HCT116 (cell line): ENCODE results near the gene GINS3. TPM values are rescaled to one million over a fixed set of nuclear protein-coding genes. Genes with fewer than 3 reads are reported as not detected.

ENCODE experiments used
- ATAC-seq: fragments of 200-7000 bp; cut with Tn5 transposase; 2 replicates; pipeline ENCODE4 v1.9.1; 2020; ENCODE audit warnings: mild to moderate bottlenecking, moderate library complexity
- BruUV-seq: library from RNA; stranded (reverse); fragments of 400-500 nt; replicated peaks from 2 replicates; lab custom pipeline; 2021; lab: Mats Ljungman, UMichigan
- CTCF ChIA-PET: fragments of 300-600 bp; sonication (Branson Sonifier 250); formaldehyde crosslinking; loops from one replicate; lab custom pipeline; 2021; ENCODE audit warnings: antibody characterized with exemption; lab: Charles Lee
- POLR2A ChIA-PET: fragments of 300-600, 350-600 bp; sonication (Branson Sonifier 250); formaldehyde crosslinking; loops from one replicate; lab custom pipeline; 2021; ENCODE audit warnings: antibody characterized with exemption; lab: Charles Lee
- RAD21 ChIA-PET, 2 experiments: fragments of 300-600 bp; sonication (Branson Sonifier 250); formaldehyde crosslinking; loops; one replicate each; lab custom pipeline; 2023; ENCODE audit warnings: low total read pairs in 2 of 2; ENCODE audit not compliant: uncharacterized antibody in 2 of 2, unreplicated experiment in 2 of 2, low non-redundant PET in 1 of 2; lab: Charles Lee
- DNase-seq: peaks from one replicate; pipeline ENCODE4 v3.0.0-alpha.2; 2010; ENCODE audit warnings: low read depth, low spot score
- H2AFZ ChIP-seq: fragments of 200-600 bp; shearing (Covaris generic), sonication (generic); 2 replicates; pipeline ENCODE4 v1.6.1; 2017; ENCODE audit warnings: low read depth, mixed run types, mixed read lengths, antibody characterized with exemption, low read length; ENCODE audit not compliant: poor library complexity, severe bottlenecking
- H3K27ac ChIP-seq: 2 replicates; pipeline ENCODE4 v1.5.1; 2012; ENCODE audit warnings: low read depth, low read length
- H3K27me3 ChIP-seq: fragments of 200-600 bp; sonication (generic); 2 replicates; pipeline ENCODE4 v1.6.1; 2016; ENCODE audit warnings: mixed run types, low read length, mixed read lengths; ENCODE audit not compliant: insufficient read depth
- H3K36me3 ChIP-seq, 2 experiments: fragments of 200-500 bp in 1 of 2; fragments of 200-600 bp in 1 of 2; sonication (Bioruptor generic) in 1 of 2; sonication (generic) in 1 of 2; 2 replicates each; pipeline versions ENCODE4 v1.5.1 to v1.6.1; 2014 to 2016; ENCODE audit warnings: low read length in 2 of 2, inconsistent platforms in 1 of 2, mixed read lengths in 1 of 2, mixed run types in 1 of 2; ENCODE audit not compliant: insufficient read depth in 2 of 2, control insufficient read depth in 1 of 2
- H3K4me1 ChIP-seq, 2 experiments: fragments of 200-600 bp in 1 of 2; sonication (generic) in 1 of 2; 2 replicates each; pipeline versions ENCODE4 v1.5.1 to v1.6.1; 2012 to 2017; ENCODE audit warnings: low read length in 2 of 2, inconsistent platforms in 1 of 2, mild to moderate bottlenecking in 1 of 2, mixed read lengths in 1 of 2, mixed run types in 1 of 2, moderate library complexity in 1 of 2; ENCODE audit not compliant: insufficient read depth in 2 of 2, control insufficient read depth in 1 of 2
- H3K4me2 ChIP-seq: fragments of 200-600 bp; sonication (generic); 2 replicates; pipeline ENCODE4 v1.6.1; 2017; ENCODE audit warnings: mixed run types, low read length, mixed read lengths
- H3K4me3 ChIP-seq, 2 experiments: fragments of 200-600 bp in 1 of 2; sonication (generic) in 1 of 2; replicated peaks in 1 of 2; 2 replicates each; pipeline ENCODE4 v1.5.1; 2011 to 2016; ENCODE audit warnings: low read length in 2 of 2, control low read depth in 1 of 2, low read depth in 1 of 2, mild to moderate bottlenecking in 1 of 2, mixed read lengths in 1 of 2, mixed run types in 1 of 2
- H3K79me2 ChIP-seq: fragments of 200-600 bp; sonication (generic); 2 replicates; pipeline ENCODE4 v1.6.1; 2017; ENCODE audit warnings: mild to moderate bottlenecking, mixed run types, low read length, moderate library complexity, mixed read lengths; ENCODE audit not compliant: insufficient read depth
- H3K9ac ChIP-seq: fragments of 200-600 bp; sonication (generic); 2 replicates; pipeline ENCODE4 v1.6.1; 2016; ENCODE audit warnings: low read length, mixed read lengths
- H3K9me2 ChIP-seq: fragments of 200-600 bp; sonication (generic), shearing (Covaris generic); 2 replicates; pipeline ENCODE4 v1.6.1; 2017; ENCODE audit warnings: mixed run types, mild to moderate bottlenecking, moderate library complexity; ENCODE audit not compliant: insufficient read depth
- H3K9me3 ChIP-seq, 2 experiments: fragments of 200-500 bp in 1 of 2; fragments of 200-600 bp in 1 of 2; sonication (Bioruptor generic) in 1 of 2; sonication (generic) in 1 of 2; 2 replicates each; pipeline ENCODE4 v1.6.1; 2014 to 2017; ENCODE audit warnings: low read length in 2 of 2, mixed read lengths in 2 of 2, inconsistent platforms in 1 of 2, low read depth in 1 of 2, mild to moderate bottlenecking in 1 of 2, mixed run types in 1 of 2, moderate library complexity in 1 of 2; ENCODE audit not compliant: control insufficient read depth in 1 of 2, insufficient read depth in 1 of 2
- H4K20me1 ChIP-seq: fragments of 200-600 bp; sonication (generic), shearing (Covaris generic); 2 replicates; pipeline ENCODE4 v1.6.1; 2017; ENCODE audit warnings: mixed run types, mild to moderate bottlenecking, moderate library complexity; ENCODE audit not compliant: insufficient read depth
- CBX3 ChIP-seq: IDR thresholded peaks from 2 replicates; pipeline ENCODE4 v1.6.1; 2012; ENCODE audit warnings: low read depth
- CEBPB ChIP-seq: IDR thresholded peaks from 2 replicates; pipeline ENCODE4 v1.6.1; 2012; ENCODE audit warnings: low read depth
- SRF ChIP-seq: IDR thresholded peaks from 2 replicates; pipeline ENCODE4 v1.6.1; 2012; ENCODE audit warnings: low read depth
- intact Hi-C: fragments of 100-400 bp; cut with micrococcal nuclease; formaldehyde crosslinking; loops from 2 replicates; pipeline ENCODE4 v1.10.0; 2022
- total RNA-seq: library from RNA; stranded (reverse); gene quantifications from one replicate; pipeline ENCODE4 v1.2.1, GENCODE V29; 2021; ENCODE audit not compliant: unreplicated experiment
- TF ChIP-seq, protein P1 (sequence below): IDR thresholded peaks from 2 replicates; pipeline ENCODE4 v1.6.1; 2011; ENCODE audit warnings: mild to moderate bottlenecking, low read length, moderate library complexity; ENCODE audit not compliant: insufficient replicate concordance; ENCODE audit errors: extremely low read depth
- TF ChIP-seq, protein P2 (sequence below): IDR thresholded peaks from 2 replicates; pipeline ENCODE4 v1.6.1; 2012
- TF ChIP-seq, protein P3 (sequence below), 3 experiments: fragments of 200-600 bp in 1 of 3; sonication (generic) in 1 of 3; IDR thresholded peaks in 2 of 3; conservative IDR thresholded peaks in 1 of 3; 2 replicates each; pipeline ENCODE4 v1.5.1; 2012 to 2017; ENCODE audit warnings: low read depth in 2 of 3, low read length in 2 of 3, antibody characterized with exemption in 1 of 3, borderline replicate concordance in 1 of 3, control low read depth in 1 of 3, mild to moderate bottlenecking in 1 of 3, mixed read lengths in 1 of 3, mixed run types in 1 of 3, moderate library complexity in 1 of 3; ENCODE audit not compliant: insufficient read depth in 1 of 3

GINS3 gene
- total RNA-seq, 1 experiment from 2014 or later, result 12.1 TPM

DNA sequence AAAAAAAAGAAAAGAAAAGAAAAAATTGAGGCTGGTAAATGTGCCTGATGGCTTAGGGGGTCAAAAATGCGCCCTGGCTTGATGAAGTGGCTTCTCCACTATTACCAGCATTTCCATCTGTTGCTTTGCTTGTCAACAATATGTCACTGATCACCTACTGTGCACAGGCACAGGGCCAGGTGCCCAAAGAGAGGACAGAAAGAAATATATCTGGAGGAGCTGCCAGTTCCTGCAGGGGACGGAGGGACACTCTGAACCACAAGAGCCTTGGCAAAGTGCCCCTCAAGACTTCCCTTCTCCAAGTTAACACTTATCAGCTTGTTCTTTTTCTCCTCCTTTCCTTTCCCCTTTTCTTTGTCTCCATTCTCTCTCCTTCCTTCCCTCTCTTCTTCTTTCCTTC lies 34.7 kb downstream of the GINS3 start:
- Histone ChIP-seq H3K27me3 (peaks cover 5% of the 10 kb centered on the region; the same call in 1 of the 2 replicates), H3K4me2 (no peak overlapping the region), H2AFZ (no peak overlapping the region), H3K27ac (no peak overlapping the region), H3K9me2 (no peaks in the 10 kb centered on the region), H3K4me3 (no peak overlapping the region), H3K9me3 (no peaks in the 10 kb centered on the region), H3K4me1 (no peaks in the 10 kb centered on the region), H3K79me2 (no peaks in the 10 kb centered on the region), H3K36me3 (no peaks in the 10 kb centered on the region), H4K20me1 (no peaks in the 10 kb centered on the region), H3K9ac (no peak overlapping the region)
- POLR2A ChIA-PET, result no interaction called here
- ATAC-seq (no peak), DNase-seq (no peak)
- no TSS peak for BruUV-seq
- RAD21 ChIA-PET, result no interaction called here
- TF ChIP-seq, protein P1, sequence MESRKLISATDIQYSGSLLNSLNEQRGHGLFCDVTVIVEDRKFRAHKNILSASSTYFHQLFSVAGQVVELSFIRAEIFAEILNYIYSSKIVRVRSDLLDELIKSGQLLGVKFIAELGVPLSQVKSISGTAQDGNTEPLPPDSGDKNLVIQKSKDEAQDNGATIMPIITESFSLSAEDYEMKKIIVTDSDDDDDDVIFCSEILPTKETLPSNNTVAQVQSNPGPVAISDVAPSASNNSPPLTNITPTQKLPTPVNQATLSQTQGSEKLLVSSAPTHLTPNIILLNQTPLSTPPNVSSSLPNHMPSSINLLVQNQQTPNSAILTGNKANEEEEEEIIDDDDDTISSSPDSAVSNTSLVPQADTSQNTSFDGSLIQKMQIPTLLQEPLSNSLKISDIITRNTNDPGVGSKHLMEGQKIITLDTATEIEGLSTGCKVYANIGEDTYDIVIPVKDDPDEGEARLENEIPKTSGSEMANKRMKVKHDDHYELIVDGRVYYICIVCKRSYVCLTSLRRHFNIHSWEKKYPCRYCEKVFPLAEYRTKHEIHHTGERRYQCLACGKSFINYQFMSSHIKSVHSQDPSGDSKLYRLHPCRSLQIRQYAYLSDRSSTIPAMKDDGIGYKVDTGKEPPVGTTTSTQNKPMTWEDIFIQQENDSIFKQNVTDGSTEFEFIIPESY, result no peak
- TF ChIP-seq CEBPB (no peak), SRF (no peak)
- TF ChIP-seq, protein P2, sequence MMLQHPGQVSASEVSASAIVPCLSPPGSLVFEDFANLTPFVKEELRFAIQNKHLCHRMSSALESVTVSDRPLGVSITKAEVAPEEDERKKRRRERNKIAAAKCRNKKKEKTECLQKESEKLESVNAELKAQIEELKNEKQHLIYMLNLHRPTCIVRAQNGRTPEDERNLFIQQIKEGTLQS, result no peak
- CTCF ChIA-PET, result no interaction called here
- intact Hi-C loops, result no loop called here

DNA sequence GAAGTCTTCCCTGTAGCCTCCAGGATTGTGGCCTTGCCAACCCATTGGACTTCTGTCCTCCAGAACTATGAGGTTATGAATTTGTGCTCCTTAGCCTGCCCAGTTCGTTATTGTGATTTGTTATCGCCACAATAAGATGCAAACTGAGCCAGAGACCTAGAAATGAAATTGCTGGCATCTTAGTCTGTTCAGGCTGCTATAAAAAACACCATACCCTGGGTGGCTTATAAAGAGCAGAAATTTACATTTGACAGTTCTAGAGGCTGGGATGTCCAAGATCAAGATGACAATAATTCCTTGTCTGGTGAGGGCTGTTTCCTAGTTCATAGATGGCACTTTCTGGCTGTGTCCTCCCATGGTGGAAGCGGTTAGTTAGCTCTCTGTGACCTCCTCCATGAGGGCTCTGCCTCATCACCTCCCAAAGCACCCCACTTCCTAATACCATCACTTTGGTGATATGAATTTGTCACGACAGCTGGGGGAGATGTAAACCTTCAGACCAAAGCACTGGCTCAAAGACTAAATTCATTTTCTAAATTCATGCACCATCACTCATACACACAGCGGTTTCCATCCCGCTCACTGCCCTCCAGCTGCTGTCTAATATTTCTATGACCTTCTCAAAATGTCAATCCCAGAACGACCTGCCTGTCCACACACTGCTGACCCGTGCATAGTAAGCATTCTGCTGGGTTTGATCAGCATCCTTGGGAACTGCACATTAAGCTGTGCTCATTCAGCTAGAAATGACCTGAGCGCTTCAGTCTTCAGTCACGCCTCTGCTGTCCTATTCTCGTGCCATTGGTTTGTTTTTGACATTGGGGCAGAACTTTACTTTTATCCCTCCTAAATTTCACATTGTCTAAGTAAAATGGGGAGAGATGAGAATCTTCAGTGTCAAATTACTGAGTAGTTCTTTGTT lies 36.6 kb downstream of the GINS3 start:
- Histone ChIP-seq H3K27me3 (peaks cover 5% of the 10 kb centered on the region; the same call in 1 of the 2 replicates), H3K27ac (no peak overlapping the region), H3K36me3 (no peaks in the 10 kb centered on the region), H3K4me1 (no peaks in the 10 kb centered on the region), H3K9ac (no peak overlapping the region), H4K20me1 (no peaks in the 10 kb centered on the region), H3K9me2 (no peaks in the 10 kb centered on the region), H3K79me2 (no peaks in the 10 kb centered on the region), H3K4me3 (no peak overlapping the region), H3K4me2 (no peak overlapping the region), H3K9me3 (no peaks in the 10 kb centered on the region), H2AFZ (no peak overlapping the region)
- POLR2A ChIA-PET, result no interaction called here
- intact Hi-C loops, result no loop called here
- RAD21 ChIA-PET, result no interaction called here
- CTCF ChIA-PET, result no interaction called here
- TF ChIP-seq CBX3 (no peak), SRF (no peak)
- TF ChIP-seq, protein P3, sequence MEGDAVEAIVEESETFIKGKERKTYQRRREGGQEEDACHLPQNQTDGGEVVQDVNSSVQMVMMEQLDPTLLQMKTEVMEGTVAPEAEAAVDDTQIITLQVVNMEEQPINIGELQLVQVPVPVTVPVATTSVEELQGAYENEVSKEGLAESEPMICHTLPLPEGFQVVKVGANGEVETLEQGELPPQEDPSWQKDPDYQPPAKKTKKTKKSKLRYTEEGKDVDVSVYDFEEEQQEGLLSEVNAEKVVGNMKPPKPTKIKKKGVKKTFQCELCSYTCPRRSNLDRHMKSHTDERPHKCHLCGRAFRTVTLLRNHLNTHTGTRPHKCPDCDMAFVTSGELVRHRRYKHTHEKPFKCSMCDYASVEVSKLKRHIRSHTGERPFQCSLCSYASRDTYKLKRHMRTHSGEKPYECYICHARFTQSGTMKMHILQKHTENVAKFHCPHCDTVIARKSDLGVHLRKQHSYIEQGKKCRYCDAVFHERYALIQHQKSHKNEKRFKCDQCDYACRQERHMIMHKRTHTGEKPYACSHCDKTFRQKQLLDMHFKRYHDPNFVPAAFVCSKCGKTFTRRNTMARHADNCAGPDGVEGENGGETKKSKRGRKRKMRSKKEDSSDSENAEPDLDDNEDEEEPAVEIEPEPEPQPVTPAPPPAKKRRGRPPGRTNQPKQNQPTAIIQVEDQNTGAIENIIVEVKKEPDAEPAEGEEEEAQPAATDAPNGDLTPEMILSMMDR (IDR thresholded peaks at IDR 0.05 in 2 of 3, conservative IDR thresholded peaks at IDR 0.05 in 1 of 3; ENCODE audit: borderline replicate concordance in 1 of 3, insufficient read depth in 1 of 3, low read depth in 2 of 3, low read length in 2 of 3), result no peak
- no TSS peak for BruUV-seq
- DNase-seq (no peak), ATAC-seq (no peak)
